ENCODE results near the gene DHCR7. TPM values are rescaled to one million over a fixed set of nuclear protein-coding genes. Genes with fewer than 3 reads are reported as not detected.

DHCR7 gene
- total and polyA plus RNA-seq, 9 donors: 25.3 to 264 (median 51.1) TPM

DNA sequence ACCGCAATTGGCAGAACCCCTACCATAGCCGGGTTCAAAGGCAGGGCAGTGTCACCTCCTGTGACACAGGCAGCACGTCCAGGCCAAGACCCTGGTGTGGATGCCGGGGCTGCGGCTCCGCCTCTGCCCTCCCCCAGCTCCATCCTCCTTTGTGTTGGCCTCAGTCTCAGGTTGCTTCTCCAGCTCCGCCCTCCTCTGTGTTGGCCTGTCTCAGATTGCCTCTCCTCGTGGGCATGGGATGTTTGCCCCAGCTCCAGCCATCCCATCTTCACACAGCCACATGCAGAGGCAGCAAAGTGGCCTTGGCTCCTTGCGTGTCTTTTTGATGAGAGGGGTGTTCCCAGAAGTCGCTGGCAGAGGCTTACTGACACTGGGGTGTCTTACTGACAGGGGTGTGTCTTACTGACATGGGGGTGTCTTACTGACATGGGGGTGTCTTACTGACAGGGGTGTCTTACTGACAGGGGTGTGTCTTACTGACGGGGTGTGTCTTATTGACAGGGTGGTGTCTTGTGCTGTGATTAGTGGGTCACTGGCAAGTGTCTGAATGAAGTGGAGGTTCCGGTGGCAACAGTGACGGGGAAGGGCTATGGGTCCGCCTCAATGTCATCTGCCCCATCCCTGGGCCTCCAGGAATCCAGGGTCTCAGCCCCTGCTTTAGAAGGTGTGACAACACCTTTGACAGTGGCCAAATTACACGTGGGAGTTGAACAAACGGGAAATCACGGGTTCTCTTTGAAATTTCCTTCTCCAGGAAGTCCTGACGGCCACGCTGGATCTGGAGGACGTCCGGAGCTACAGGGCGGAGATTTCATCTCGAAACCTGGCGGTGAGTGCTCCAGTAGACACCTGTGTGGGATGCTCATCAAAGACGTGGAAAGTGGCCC is 29.7 kb upstream of the DHCR7 start:
- TF ChIP-seq CTCF (IDR thresholded peaks at IDR 0.05): no peak
- TF ChIP-seq POLR2A (IDR thresholded peaks at IDR 0.05): no peak
- no peak for TF ChIP-seq EP300 (IDR thresholded peaks at IDR 0.05)
- 73 to 78% (median 78%) methylated on average over 25 of the region's 25 CpGs for WGBS, 3 donors
- Histone ChIP-seq H3K4me3 (no peak overlapping the region), H3K4me1 (ENCODE audit: insufficient read depth) (no peaks in the 10 kb centered on the region), H3K36me3 (no peaks in the 10 kb centered on the region), H3K27ac (no peak overlapping the region), H3K9me3 (no peaks in the 10 kb centered on the region), H3K27me3 (no peaks in the 10 kb centered on the region)
- intact Hi-C loops (cut with DNase I): no loop called here
- DNase-seq: no peak

- H3K4me1 ChIP-seq (ENCODE audit: insufficient read depth): no peaks in the 10 kb centered on the region
- H3K36me3 ChIP-seq: no peaks in the 10 kb centered on the region
- no peaks in the 10 kb centered on the region for H3K9me3 ChIP-seq
- TF ChIP-seq POLR2A (IDR thresholded peaks at IDR 0.05) (no peak), CTCF (IDR thresholded peaks at IDR 0.05) (no peak), EP300 (IDR thresholded peaks at IDR 0.05) (no peak)
- H3K4me3 ChIP-seq: no peak overlapping the region
- no peak overlapping the region for H3K27ac ChIP-seq
- no peaks in the 10 kb centered on the region for H3K27me3 ChIP-seq
- intact Hi-C loops (cut with DNase I): no loop called here
- DNase-seq: no peak
- WGBS, 3 donors: 91 to 93% (median 92%) methylated on average over 34 of the region's 34 CpGs
Observed at GRCh38 chr11:71476926-71477640, 28.9 kb upstream of the DHCR7 start.

DNA sequence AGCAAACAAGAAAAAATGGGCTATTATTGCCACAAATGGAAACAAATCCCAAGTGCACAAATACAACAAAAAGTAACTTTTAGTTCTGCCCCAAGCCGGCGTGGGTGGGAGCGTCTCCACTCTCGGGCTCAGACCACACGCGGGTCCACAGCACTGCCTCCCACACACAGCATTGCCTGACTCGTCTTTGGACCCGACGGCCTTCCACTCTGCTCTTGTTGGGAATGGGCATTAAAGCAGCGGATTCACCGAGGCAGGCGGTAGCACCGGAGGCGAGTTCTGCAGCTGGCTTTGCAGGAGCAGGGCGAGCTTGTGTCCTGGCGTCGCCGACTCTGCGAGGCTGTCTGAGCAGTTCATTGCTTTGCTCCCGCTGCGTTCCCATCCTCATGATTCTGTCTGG is 27.8 kb upstream of the DHCR7 start:
- no peak for DNase-seq
- intact Hi-C loops (cut with DNase I): no loop called here
- TF ChIP-seq EP300 (IDR thresholded peaks at IDR 0.05): no peak
- TF ChIP-seq POLR2A (IDR thresholded peaks at IDR 0.05): no peak
- TF ChIP-seq CTCF (IDR thresholded peaks at IDR 0.05): no peak
- WGBS, 3 donors: 90 to 93% (median 90%) methylated on average over 21 of the region's 21 CpGs
- Histone ChIP-seq H3K27ac (no peak overlapping the region), H3K4me1 (ENCODE audit: insufficient read depth) (no peaks in the 10 kb centered on the region), H3K36me3 (no peaks in the 10 kb centered on the region), H3K4me3 (no peak overlapping the region), H3K27me3 (no peaks in the 10 kb centered on the region), H3K9me3 (no peaks in the 10 kb centered on the region)

GRCh38 chr11:71474771-71475483 is 26.7 kb upstream of the DHCR7 start:
- Histone ChIP-seq H3K27me3 (no peaks in the 10 kb centered on the region), H3K4me3 (no peak overlapping the region), H3K36me3 (no peaks in the 10 kb centered on the region), H3K9me3 (no peaks in the 10 kb centered on the region), H3K27ac (no peak overlapping the region), H3K4me1 (ENCODE audit: insufficient read depth) (no peaks in the 10 kb centered on the region)
- intact Hi-C loops (cut with DNase I): no loop called here
- no peak for TF ChIP-seq CTCF (IDR thresholded peaks at IDR 0.05)
- no peak for TF ChIP-seq EP300 (IDR thresholded peaks at IDR 0.05)
- TF ChIP-seq POLR2A (IDR thresholded peaks at IDR 0.05): no peak
- no peak for DNase-seq
- WGBS, 3 donors: 87 to 88% (median 88%) methylated on average over 25 to 26 of the region's 26 CpGs

Data from ovary (tissue), 9 donors.